Breast epithelium (tissue), 4 donors: Measurements from ENCODE around the gene ADAMTSL3. TPM values are rescaled to one million over a fixed set of nuclear protein-coding genes. Genes with fewer than 3 reads are reported as not detected.
A peak's percentile ranks its signal among the peaks of the same experiment; 100 is the strongest.

Experiments used
- DNase-seq, 2 donors: peaks; one replicate each; pipeline ENCODE4 v3.0.0-alpha.2; 2019; ENCODE audit warnings: low spot score in 2 of 2
- H3K27ac ChIP-seq, 2 donors: fragments of 200-600 bp; sonication (generic) in 1 of 2; one replicate each; pipeline ENCODE4 v1.5.1; 2016 to 2019; ENCODE audit warnings: mild to moderate bottlenecking in 1 of 2
- H3K27me3 ChIP-seq, 2 donors: fragments of 200-600 bp; sonication (generic) in 1 of 2; one replicate each; pipeline versions ENCODE4 v1.5.1 to v1.6.0; 2017 to 2019; ENCODE audit warnings: control low read depth in 1 of 2, mild to moderate bottlenecking in 1 of 2
- H3K36me3 ChIP-seq: fragments of 200-600 bp; one replicate; pipeline ENCODE4 v1.5.1; 2019
- H3K4me1 ChIP-seq, 2 donors: fragments of 200-600 bp; sonication (generic); one replicate each; pipeline ENCODE4 v1.5.1; 2016 to 2019; ENCODE audit warnings: control low read depth in 1 of 2
- H3K4me3 ChIP-seq, 3 donors: fragments of 200-600 bp; sonication (generic); 1 replicate in 2 of 3; 2 replicates in 1 of 3; pipeline ENCODE4 v1.5.1; 2016 to 2019; ENCODE audit warnings: mild to moderate bottlenecking in 3 of 3, moderate library complexity in 2 of 3
- H3K9me3 ChIP-seq, 2 donors: fragments of 200-600 bp; sonication (generic) in 1 of 2; one replicate each; pipeline ENCODE4 v1.5.1; 2016 to 2019; ENCODE audit warnings: control low read depth in 1 of 2
- POLR2A ChIP-seq: fragments of 450-650 bp; IDR thresholded peaks from one replicate; pipeline ENCODE4 v1.6.1; 2016; ENCODE audit warnings: antibody characterized with exemption, mild to moderate bottlenecking, moderate library complexity
- POLR2AphosphoS5 ChIP-seq, 3 donors: sonication (generic); formaldehyde crosslinking; IDR thresholded peaks; one replicate each; pipeline ENCODE4 v1.6.1; 2017; ENCODE audit warnings: antibody characterized with exemption in 3 of 3
- intact Hi-C: fragments of 100-400 bp; cut with DNase I; formaldehyde crosslinking; loops from one replicate; pipeline ENCODE4 v1.15.1; 2023; ENCODE audit warnings: low total_unique reads
- total RNA-seq, 3 donors: library from RNA; depleted of rRNA; stranded (reverse); fragments of >200 nt; gene quantifications; one replicate each; pipeline ENCODE4 v1.1.0, GENCODE V29; 2016
- TF ChIP-seq, protein P1 (sequence below), 3 donors: fragments of 450-650 bp; IDR thresholded peaks; one replicate each; pipeline ENCODE4 v1.5.1; 2016 to 2017; ENCODE audit warnings: antibody characterized with exemption in 3 of 3, mild to moderate bottlenecking in 3 of 3, moderate library complexity in 3 of 3

Gene ADAMTSL3
- total RNA-seq, 3 donors from 2014 or later, result 1.8 to 3.9 (median 2.7) TPM

DNA sequence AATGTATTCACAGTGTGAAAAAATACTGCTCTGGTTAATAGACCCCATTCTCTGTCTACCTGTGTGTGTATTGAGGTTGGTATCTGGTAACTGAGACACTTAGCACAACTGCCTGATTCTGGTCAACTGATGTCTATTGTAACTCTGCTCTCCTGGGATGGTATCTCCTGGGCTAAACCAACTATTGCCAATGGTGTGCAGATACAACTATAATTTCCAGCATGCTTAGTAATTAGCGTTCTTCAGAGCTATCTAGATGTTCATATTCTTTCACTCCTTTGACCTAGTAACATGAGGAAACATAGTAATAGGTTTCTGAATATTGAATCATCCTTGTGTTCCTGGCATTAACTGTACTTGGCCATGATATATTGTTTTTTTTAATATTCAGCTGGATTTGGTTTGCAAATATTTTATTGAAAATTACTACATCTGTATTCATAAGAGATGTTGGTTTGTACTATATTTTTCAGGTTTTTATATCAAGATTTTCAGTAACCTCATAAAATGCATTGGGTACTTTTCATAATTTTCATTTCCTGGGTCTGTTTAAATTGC is 16.8 kb downstream of the ADAMTSL3 start:
- peaks cover 0 to 15% of the 10 kb centered on the region in 2 donors for H3K9me3 ChIP-seq
- no peaks in the 10 kb centered on the region for H3K27me3 ChIP-seq
- H3K36me3 ChIP-seq, result peaks cover 6% of the 10 kb centered on the region
- TF ChIP-seq POLR2AphosphoS5 (IDR thresholded peaks at IDR 0.05) (no peak), POLR2A (no peak)
- TF ChIP-seq, protein P1, sequence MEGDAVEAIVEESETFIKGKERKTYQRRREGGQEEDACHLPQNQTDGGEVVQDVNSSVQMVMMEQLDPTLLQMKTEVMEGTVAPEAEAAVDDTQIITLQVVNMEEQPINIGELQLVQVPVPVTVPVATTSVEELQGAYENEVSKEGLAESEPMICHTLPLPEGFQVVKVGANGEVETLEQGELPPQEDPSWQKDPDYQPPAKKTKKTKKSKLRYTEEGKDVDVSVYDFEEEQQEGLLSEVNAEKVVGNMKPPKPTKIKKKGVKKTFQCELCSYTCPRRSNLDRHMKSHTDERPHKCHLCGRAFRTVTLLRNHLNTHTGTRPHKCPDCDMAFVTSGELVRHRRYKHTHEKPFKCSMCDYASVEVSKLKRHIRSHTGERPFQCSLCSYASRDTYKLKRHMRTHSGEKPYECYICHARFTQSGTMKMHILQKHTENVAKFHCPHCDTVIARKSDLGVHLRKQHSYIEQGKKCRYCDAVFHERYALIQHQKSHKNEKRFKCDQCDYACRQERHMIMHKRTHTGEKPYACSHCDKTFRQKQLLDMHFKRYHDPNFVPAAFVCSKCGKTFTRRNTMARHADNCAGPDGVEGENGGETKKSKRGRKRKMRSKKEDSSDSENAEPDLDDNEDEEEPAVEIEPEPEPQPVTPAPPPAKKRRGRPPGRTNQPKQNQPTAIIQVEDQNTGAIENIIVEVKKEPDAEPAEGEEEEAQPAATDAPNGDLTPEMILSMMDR (IDR thresholded peaks at IDR 0.05), result no peak
- H3K4me3 ChIP-seq, result no peak overlapping the region
- no peak for DNase-seq
- H3K4me1 ChIP-seq, result no peaks in the 10 kb centered on the region
- H3K27ac ChIP-seq, result no peak overlapping the region
- intact Hi-C loops, result no loop called here

DNA sequence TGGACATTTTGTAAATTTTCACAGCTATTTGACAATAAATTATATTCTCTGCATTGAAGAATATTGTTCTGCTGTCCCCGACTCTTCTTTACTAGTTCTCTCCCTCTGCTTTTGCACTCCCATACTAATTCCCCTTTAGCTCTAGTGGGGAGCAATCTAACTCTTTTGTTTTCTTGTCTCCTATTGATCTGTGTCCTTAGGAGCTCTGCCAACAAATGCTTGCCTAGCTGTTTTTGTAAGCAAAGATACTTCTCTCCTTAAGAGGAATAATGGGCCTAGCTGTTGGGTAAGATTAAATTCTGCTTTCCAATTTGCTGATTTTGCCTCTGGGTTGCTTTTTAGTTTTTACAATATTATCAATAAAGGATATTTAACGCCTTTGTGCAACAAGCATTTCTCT is 17.7 kb downstream of the ADAMTSL3 start:
- DNase-seq, result no peak

DNA sequence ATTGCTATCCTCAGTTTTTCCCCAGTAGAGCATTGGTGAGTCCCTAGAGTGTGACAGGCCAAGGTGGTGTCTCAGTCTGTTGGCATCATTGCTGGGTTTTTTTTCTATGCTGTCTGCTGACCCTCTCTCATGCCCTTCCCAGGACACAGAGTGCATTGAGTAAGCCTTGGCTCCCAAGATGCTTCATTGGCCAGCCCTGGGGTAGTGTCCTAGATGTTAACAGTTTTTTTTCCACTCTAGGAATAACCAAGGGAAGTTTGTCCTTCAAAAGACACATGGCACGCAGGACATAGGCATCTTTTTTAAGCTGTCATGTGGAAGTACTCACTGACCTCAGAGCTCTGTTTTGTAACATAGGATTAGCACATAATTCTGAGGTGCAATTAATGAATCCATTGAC is 19.5 kb downstream of the ADAMTSL3 start:
- no peak overlapping the region for H3K27ac ChIP-seq
- no peak for DNase-seq
- no peak overlapping the region for H3K4me3 ChIP-seq
- no peaks in the 10 kb centered on the region for H3K36me3 ChIP-seq
- H3K27me3 ChIP-seq, result no peaks in the 10 kb centered on the region
- intact Hi-C loops, result no loop called here
- peaks cover 0 to 7% of the 10 kb centered on the region in 2 donors for H3K9me3 ChIP-seq
- TF ChIP-seq POLR2A (no peak), POLR2AphosphoS5 (IDR thresholded peaks at IDR 0.05) (no peak)
- TF ChIP-seq, protein P1 (IDR thresholded peaks at IDR 0.05), result no peak
- no peaks in the 10 kb centered on the region for H3K4me1 ChIP-seq

More for the DNA sequence above, 17.7 kb downstream of the ADAMTSL3 start:
- no peaks in the 10 kb centered on the region for H3K4me1 ChIP-seq
- no peak overlapping the region for H3K4me3 ChIP-seq
- no peak overlapping the region for H3K27ac ChIP-seq
- no peaks in the 10 kb centered on the region for H3K27me3 ChIP-seq
- intact Hi-C loops, result no loop called here
- peaks cover 0 to 15% of the 10 kb centered on the region in 2 donors for H3K9me3 ChIP-seq
- peaks cover 6% of the 10 kb centered on the region for H3K36me3 ChIP-seq
- TF ChIP-seq POLR2AphosphoS5 (IDR thresholded peaks at IDR 0.05), result no peak
- TF ChIP-seq, protein P1 (IDR thresholded peaks at IDR 0.05), result no peak

DNA sequence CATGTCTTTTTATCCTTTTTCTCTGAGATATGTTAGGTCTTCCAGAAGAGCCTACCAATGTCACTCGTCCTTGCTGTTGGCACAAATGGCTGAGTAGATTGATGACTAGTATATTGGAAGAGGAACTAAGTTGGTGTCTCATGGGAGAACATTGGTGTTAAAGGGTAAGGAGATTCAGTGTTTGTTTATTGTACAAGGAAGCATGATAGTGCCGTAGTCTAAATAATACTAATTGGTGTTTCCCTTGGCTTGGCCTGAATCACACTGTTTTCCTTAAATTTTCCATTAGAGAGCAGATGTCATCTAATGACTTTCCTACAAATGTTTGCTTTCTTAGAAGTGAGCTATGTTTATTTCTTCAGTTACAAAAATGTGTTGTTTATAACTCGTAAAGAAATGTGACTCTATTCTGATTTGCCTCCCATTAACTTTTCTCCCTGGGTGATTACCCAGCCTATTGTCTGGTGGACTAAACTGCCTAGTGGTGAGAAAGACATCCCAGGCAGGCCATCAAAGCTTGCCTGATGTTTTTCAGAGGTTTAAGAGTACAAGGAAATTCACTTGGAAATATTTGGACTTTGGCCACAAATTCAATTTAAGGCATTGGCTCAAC is 28.7 kb downstream of the ADAMTSL3 start:
- DNase-seq, result no peak
- H3K4me3 ChIP-seq, result no peak overlapping the region
- intact Hi-C loops, result no loop called here
- no peaks in the 10 kb centered on the region for H3K9me3 ChIP-seq
- TF ChIP-seq POLR2AphosphoS5 (IDR thresholded peaks at IDR 0.05) (no peak), POLR2A (no peak)
- TF ChIP-seq, protein P1 (IDR thresholded peaks at IDR 0.05), result no peak
- no peaks in the 10 kb centered on the region for H3K4me1 ChIP-seq
- no peaks in the 10 kb centered on the region for H3K36me3 ChIP-seq
- no peak overlapping the region for H3K27ac ChIP-seq
- no peaks in the 10 kb centered on the region for H3K27me3 ChIP-seq

DNA sequence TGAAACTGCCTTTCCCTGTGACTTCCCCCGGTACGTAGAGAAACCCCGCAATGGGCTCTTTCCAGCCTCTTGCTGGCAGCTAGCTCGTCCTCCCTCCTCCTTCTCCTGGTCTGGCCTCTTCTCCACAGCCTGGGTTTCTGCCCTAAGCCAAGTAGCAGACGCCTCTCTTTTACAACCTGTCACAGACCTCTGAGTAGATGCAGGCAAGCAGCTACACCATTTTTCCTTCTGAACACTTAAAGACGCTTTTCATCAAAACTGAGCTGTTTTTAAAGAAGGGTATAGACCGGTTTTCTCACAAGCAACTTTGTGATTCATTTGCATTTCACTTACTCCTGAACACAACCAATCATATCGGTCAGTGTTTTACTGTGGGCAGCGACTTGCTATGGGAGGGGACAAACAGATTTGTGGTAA is 32.0 kb downstream of the ADAMTSL3 start:
- Histone ChIP-seq H3K27ac (no peak overlapping the region), H3K4me3 (peak overlapping the region in 1 of 3 donors; percentile 5), H3K9me3 (no peaks in the 10 kb centered on the region), H3K4me1 (no peaks in the 10 kb centered on the region), H3K36me3 (no peaks in the 10 kb centered on the region), H3K27me3 (no peaks in the 10 kb centered on the region)
- TF ChIP-seq POLR2AphosphoS5 (IDR thresholded peaks at IDR 0.05), result no peak
- TF ChIP-seq, protein P1 (IDR thresholded peaks at IDR 0.05), result no peak
- no peak for TF ChIP-seq POLR2A
- no peak for DNase-seq
- intact Hi-C loops, result no loop called here
